ENCODE data around the gene TMEM11.

- TF ChIP-seq CTCF (IDR thresholded peaks at IDR 0.05 in 4 of 5, conservative IDR thresholded peaks at IDR 0.05 in 1 of 5) (no peak), POLR2A (IDR thresholded peaks at IDR 0.05) (no peak)
Observed at GRCh38 chr17:21213638-21214014, 335 bp downstream of the TMEM11 start.
